AG08396 (cell line): ENCODE data around the gene TBXAS1.

Experiments used
- DNase-seq: peaks from one replicate; pipeline ENCODE4 v3.0.0; 2012; ENCODE audit warnings: low spot score, mixed read lengths

TBXAS1 gene

DNA sequence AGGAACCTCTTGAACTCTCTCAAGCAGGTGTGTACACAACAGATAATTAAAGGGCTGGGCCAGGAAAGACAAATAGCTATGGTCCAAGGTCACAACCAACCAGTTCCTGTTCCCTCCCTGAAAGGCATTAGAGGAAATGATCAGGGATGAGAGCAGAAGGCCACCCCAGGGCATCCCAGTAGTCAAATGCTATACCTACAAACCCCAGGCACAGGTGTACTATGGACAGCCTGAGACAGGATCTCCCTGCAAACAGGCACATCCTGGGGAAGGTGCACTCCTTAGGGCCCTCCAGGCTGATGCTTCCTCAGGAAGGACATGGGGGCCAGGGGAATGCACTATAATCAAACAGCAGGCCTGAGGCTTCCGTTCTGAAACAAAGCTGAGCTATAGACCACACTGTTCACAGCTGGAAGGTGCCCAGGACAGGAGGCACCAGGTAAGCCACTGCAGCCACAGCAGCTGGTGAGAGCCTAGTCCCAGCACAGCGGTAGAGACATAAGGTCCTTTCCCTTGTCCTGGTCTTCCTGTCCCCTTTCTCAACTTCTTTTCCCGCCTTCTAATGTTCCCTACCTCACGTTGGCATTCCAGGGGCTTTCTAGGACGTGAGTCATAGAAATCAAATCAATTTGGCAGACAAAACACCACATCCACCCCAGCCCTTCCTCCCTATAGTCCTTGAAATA is 220.4 kb downstream of the TBXAS1 start:
- DNase-seq = no peak

DNA sequence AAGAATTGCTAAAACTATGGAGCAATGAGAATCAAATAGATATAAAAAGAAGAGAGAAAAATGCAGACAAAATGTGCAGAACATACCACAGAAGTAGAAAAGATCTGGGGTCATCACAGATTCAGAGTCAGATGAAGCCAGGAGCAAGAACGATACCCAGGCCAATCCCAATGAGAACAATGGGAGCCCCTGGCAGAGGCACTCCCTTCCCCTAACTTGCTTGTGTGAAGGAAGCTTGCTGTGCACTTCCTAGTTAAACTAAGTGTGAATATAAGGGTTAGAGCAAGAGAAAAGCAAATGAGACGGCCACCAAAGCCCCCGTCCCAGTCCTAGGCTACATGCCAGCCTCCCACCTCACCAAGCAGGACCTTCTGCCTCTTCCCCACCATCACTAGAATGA is 221.0 kb downstream of the TBXAS1 start:
- no peak for DNase-seq

GRCh38 chr7:140051820-140052219 is 222.8 kb downstream of the TBXAS1 start:
- no peak for DNase-seq

GRCh38 chr7:140053812-140054539 is 224.9 kb downstream of the TBXAS1 start:
- no peak for DNase-seq

- DNase-seq = no peak
These were observed 225.7 kb downstream of the TBXAS1 start for GRCh38 chr7:140054751-140055150.

GRCh38 chr7:140055833-140056232 is 226.8 kb downstream of the TBXAS1 start:
- no peak for DNase-seq

GRCh38 chr7:140056431-140057142 is 227.5 kb downstream of the TBXAS1 start:
- no peak for DNase-seq

DNA sequence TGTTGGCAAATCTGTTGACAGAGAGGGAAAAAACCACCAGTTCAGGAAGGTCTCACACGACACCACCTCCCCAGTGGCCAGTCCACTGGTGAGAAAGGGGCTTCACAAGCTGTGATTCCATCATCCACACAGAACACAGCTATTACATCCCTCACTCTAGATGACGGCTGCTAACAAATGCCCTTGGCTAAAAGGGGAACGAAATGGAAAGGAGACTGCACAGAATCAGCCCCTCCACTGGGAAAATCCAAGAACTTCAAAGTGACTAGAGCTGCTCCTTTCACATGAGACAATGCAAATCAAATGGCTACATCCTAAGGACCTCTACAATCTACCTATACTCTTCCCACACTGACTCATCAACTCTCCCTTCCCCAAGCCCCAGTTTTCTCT is 228.1 kb downstream of the TBXAS1 start:
- DNase-seq = no peak

- DNase-seq = no peak
These were observed 229.5 kb downstream of the TBXAS1 start for GRCh38 chr7:140058517-140058916.

DNA sequence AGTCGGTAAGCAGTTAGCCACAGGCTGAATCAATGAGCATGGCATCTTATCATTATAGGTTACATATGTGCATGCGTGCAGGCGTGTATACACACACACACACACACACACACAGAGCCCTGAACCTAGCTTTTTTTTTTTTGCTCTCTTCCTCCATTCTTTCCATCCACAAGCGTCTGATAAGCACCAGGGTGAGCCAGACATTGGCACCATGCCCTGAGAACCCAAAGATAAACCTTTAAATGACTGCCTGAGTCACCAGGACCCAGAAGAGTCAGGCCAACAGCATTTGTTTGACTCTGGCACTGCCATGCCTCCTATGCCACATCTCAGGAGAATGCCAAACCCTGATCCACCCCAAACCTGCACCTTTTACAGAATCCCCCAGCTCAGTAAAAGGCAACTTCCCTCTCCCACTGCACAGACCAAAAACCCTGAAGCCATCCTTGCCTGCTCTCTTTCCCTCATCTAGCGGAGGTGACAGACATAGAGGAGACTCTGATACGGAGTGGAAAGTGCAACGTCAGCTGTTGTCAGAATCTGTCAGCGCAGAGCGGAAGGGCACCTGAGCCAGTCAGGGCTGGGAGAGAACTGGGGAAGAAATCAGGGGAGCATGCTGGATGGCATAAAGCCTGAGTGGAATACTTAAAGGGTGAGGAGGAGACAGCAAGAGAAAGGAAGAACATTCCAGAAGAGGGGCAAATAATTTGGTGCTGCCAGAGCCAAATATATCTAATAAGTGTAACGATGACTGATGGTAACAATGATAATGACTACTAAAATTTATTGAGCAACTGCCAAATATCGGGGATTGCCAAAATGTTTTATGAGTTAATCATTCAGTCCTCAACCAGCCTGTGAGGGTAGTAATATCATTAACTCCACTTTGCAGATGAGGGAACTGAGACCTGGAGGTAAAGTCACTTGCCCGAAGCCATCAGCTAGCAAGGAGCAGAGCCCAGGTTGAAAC is 230.5 kb downstream of the TBXAS1 start:
- peak; percentile 84 for DNase-seq

- DNase-seq = no peak
These were observed 231.2 kb downstream of the TBXAS1 start for GRCh38 chr7:140060243-140060630.

DNA sequence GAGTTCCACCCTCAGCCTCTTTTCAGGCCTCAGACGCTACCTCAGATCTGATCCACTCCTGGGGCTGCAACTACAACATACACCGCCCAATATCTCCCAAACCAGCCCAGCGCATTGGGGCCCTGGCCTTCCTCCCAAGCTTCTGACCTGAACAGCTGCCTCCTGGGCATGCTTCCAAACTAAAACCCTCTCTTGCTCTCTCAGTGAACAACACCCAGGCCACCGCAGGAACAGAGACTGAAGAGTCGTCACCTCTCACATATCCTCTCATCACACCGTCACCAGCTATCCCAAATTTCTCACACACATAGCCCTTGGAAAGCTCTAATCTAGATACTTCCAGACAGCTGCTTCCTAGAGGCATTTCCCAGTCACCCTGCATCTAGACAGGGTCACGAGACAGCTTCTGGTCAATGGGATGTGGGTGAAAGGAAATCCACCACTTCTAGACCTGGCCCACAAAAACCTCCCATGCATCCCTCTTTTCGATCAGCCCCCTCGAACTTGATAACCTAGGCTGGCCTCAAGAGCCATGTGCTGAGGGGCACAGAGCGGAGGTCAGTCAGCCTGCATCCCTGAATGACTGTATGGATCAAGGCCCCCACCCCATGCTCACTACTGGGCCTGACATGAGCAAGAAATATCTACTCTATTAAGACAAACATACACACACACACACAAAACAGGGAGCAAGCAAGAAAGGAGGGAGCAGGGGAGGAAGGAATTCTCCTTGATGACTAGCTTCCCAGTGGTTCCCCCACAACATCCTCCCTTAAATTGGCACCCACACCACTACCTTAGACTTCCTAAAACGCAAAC is 231.9 kb downstream of the TBXAS1 start:
- DNase-seq = peak; percentile 33

DNA sequence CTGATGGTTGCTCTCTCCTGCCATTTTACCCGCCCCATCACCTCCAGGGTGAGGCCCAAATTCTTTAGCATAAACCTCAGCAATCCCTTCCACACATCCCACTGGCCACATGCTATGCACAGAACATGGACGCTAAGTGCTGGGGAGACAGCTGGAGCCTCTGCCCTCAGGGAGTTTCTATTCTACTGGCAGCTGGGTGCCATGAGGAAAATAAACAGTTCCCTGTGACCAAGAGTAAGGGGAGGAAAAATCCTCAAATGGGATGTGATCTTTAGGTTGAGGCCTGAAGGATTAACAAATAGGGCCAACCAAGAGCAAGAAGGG is 232.5 kb downstream of the TBXAS1 start:
- no peak for DNase-seq

GRCh38 chr7:140062118-140062527 is 233.1 kb downstream of the TBXAS1 start:
- DNase-seq = no peak

- DNase-seq = peak; percentile 91
These were observed 233.7 kb downstream of the TBXAS1 start, which contains the start of gene PARP12 for GRCh38 chr7:140062528-140063299. TSS of gene PARP12 (minus strand) at chr7:140062951. CDS start at chr7:140062847, 104 bp downstream.

DNA sequence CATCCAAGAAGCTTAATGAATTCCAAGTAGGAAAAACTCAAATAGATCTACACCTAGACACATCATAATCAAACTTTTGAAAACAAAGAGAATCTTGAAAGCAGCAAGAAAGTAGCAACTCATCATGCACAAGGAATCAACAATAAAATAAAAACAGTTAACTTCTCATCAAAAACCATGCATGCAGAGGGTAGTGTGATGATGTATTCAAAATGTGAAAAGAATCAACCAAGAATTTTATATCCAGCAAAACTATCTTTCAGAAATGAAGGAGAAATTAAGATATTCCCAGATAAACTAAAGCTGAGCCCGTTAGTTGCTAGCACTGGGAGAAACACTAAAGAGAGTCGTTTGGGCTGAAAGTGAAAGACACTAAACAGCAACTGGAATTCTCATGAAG is 238.0 kb downstream of the TBXAS1 start:
- DNase-seq = no peak

DNA sequence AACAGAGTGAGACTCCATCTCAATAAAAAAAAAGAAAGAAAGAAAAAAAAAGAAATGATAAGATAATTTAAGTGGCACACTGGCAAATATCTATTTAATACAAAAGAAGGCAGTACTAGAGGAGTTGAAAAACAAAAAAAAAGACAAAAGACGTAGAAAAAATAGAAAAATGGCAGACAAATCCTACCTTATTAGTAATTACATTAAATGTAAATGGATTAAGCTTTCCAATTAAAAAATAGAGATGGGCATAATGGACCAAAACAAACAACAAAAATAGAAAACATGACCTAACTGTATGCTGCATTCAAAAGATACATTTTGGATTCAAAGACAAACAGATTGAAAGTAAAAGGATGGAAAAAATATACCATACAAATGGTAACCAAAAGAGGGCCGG is 239.0 kb downstream of the TBXAS1 start:
- DNase-seq = no peak

- no peak for DNase-seq
These were observed 240.4 kb downstream of the TBXAS1 start for GRCh38 chr7:140069298-140069949.
